Endothelial cell of umbilical vein (primary cell): Measurements from ENCODE around the gene KLC4. TPM values are rescaled to one million over a fixed set of nuclear protein-coding genes. Genes with fewer than 3 reads are reported as not detected.

Experiments used
- BruUV-seq: library from RNA; stranded (reverse); fragments of 400-500 nt; replicated peaks from 2 replicates; lab custom pipeline; 2021; lab: Mats Ljungman, UMichigan
- CTCF ChIA-PET: fragments of 300-600, 350-600 bp; sonication (Branson Sonifier 250); formaldehyde crosslinking; loops from one replicate; lab custom pipeline; 2021; ENCODE audit warnings: antibody characterized with exemption, inconsistent platforms; lab: Charles Lee
- POLR2A ChIA-PET: fragments of 300-600, 350-600 bp; sonication (Branson Sonifier 250); formaldehyde crosslinking; loops from one replicate; lab custom pipeline; 2021; ENCODE audit warnings: antibody characterized with exemption, inconsistent platforms; lab: Charles Lee
- DNase-seq: peaks from one replicate; pipeline ENCODE4 v3.0.0-alpha.2; 2011; ENCODE audit warnings: low read depth, low spot score
- FAIRE-seq: peaks from 2 replicates; lab custom pipeline; 2011; peaks lifted over from hg19 to GRCh38; lab: Jason Lieb, UNC
- H2AFZ ChIP-seq: 2 replicates; pipeline ENCODE4 v1.6.0; 2012; ENCODE audit warnings: low read depth, low read length, control low read depth, inconsistent platforms
- H3K27ac ChIP-seq: 2 replicates; pipeline ENCODE4 v1.5.1; 2011; ENCODE audit warnings: low read depth, mild to moderate bottlenecking, control low read depth, low read length, moderate library complexity; ENCODE audit not compliant: insufficient read depth
- H3K27me3 ChIP-seq, 2 experiments: 2 replicates each; pipeline versions ENCODE4 v1.6.0 to v1.6.1; 2011; ENCODE audit warnings: low read length in 2 of 2, mixed read lengths in 1 of 2; ENCODE audit not compliant: control insufficient read depth in 2 of 2, insufficient read depth in 2 of 2
- H3K36me3 ChIP-seq, 2 experiments: 2 replicates in 1 of 2; 3 replicates in 1 of 2; pipeline ENCODE4 v1.5.1; 2011; ENCODE audit warnings: low read length in 2 of 2, mild to moderate bottlenecking in 1 of 2, moderate library complexity in 1 of 2; ENCODE audit not compliant: control insufficient read depth in 2 of 2, insufficient read depth in 2 of 2; ENCODE audit errors: extremely low read depth in 1 of 2
- H3K4me1 ChIP-seq: 3 replicates; pipeline ENCODE4 v1.5.1; 2011; ENCODE audit warnings: mild to moderate bottlenecking, low read length; ENCODE audit not compliant: control insufficient read depth, insufficient read depth; ENCODE audit errors: extremely low read depth
- H3K4me2 ChIP-seq: 2 replicates; pipeline ENCODE4 v1.6.1; 2011; ENCODE audit warnings: low read length, control low read depth, mixed read lengths; ENCODE audit not compliant: insufficient read depth
- H3K4me3 ChIP-seq, 3 experiments: fragments of 200-600 bp in 1 of 3; sonication (generic), shearing (Covaris generic) in 1 of 3; replicated peaks in 1 of 3; 2 replicates each; pipeline ENCODE4 v1.5.1; 2011 to 2016; ENCODE audit warnings: control low read depth in 3 of 3, low read length in 3 of 3, mild to moderate bottlenecking in 2 of 3, inconsistent platforms in 1 of 3, low read depth in 1 of 3, moderate library complexity in 1 of 3; ENCODE audit not compliant: insufficient read depth in 1 of 3
- H3K79me2 ChIP-seq: 2 replicates; pipeline ENCODE4 v1.6.0; 2012; ENCODE audit warnings: low read length, inconsistent platforms; ENCODE audit not compliant: control insufficient read depth, insufficient read depth
- H3K9ac ChIP-seq: replicated peaks from 2 replicates; pipeline ENCODE3; 2011; ENCODE audit warnings: low read length, control low read depth; ENCODE audit not compliant: insufficient read depth; ENCODE audit errors: extremely low read depth
- H3K9me1 ChIP-seq: replicated peaks from 3 replicates; pipeline ENCODE4 v1.6.0; 2011; ENCODE audit warnings: mild to moderate bottlenecking, low read length; ENCODE audit not compliant: control insufficient read depth, insufficient read depth; ENCODE audit errors: extremely low read depth
- H3K9me3 ChIP-seq: replicated peaks from 2 replicates; pipeline ENCODE4 v1.5.1; 2012; ENCODE audit warnings: low read length, inconsistent platforms; ENCODE audit not compliant: control insufficient read depth, insufficient read depth
- H4K20me1 ChIP-seq: replicated peaks from 2 replicates; pipeline ENCODE3; 2011; ENCODE audit warnings: mild to moderate bottlenecking, low read length; ENCODE audit not compliant: control insufficient read depth, insufficient read depth; ENCODE audit errors: extremely low read depth
- EZH2 ChIP-seq: IDR thresholded peaks from 2 replicates; pipeline ENCODE4 v1.6.1; 2012; ENCODE audit warnings: borderline replicate concordance, low read depth, mild to moderate bottlenecking, moderate library complexity, low read length, inconsistent platforms; ENCODE audit not compliant: severe bottlenecking
- FOS ChIP-seq: IDR thresholded peaks from 2 replicates; pipeline ENCODE4 v1.6.1; 2011; ENCODE audit warnings: mild to moderate bottlenecking, low read length, moderate library complexity, borderline replicate concordance; ENCODE audit not compliant: insufficient read depth
- GATA2 ChIP-seq: IDR thresholded peaks from 2 replicates; pipeline ENCODE4 v1.7.0; 2011; ENCODE audit warnings: low read depth, mild to moderate bottlenecking, moderate library complexity, mixed read lengths, low read length; ENCODE audit not compliant: insufficient read length, insufficient read depth
- JUN ChIP-seq: IDR thresholded peaks from 2 replicates; pipeline ENCODE4 v1.6.1; 2011; ENCODE audit warnings: borderline replicate concordance, low read depth; ENCODE audit not compliant: insufficient read length, insufficient read depth
- MAX ChIP-seq: IDR thresholded peaks from 2 replicates; pipeline ENCODE4 v1.6.1; 2011; ENCODE audit not compliant: insufficient read depth, insufficient read length
- MYC ChIP-seq: IDR thresholded peaks from one replicate; pipeline ENCODE4 v1.6.1; 2011; ENCODE audit warnings: mild to moderate bottlenecking, low read depth, low read length
- POLR2AphosphoS5 ChIP-seq: IDR thresholded peaks from 2 replicates; pipeline ENCODE4 v1.6.1; 2012; ENCODE audit warnings: low read depth, mild to moderate bottlenecking, control low read depth, low read length, moderate library complexity; ENCODE audit not compliant: insufficient read depth
- dilution Hi-C: fragments of 300-500 bp; cut with MboI; formaldehyde crosslinking; loops from one replicate; pipeline ENCODE4 v1.15.0; 2019; ENCODE audit warnings: low sequenced_read_pairs; ENCODE audit not compliant: extremely low pct_ligation_motif_present
- intact Hi-C: fragments of 100-400 bp; cut with micrococcal nuclease; formaldehyde crosslinking; loops from one replicate; pipeline ENCODE4 v1.10.0; 2022
- polyA plus RNA-seq, 4 experiments: library from polyadenylated mRNA; depleted of rRNA in 3 of 4; stranded (reverse) in 3 of 4; unstranded in 1 of 4; fragments of >200 nt; gene quantifications; 2 replicates each; pipeline versions ENCODE4 v1.2.1 to v1.2.3, GENCODE V29; 2011 to 2012; ENCODE audit warnings: missing spikeins in 1 of 4
- total RNA-seq: library from RNA; stranded (reverse); gene quantifications from 2 replicates; pipeline ENCODE4 v1.2.3, GENCODE V29; 2021
- TF ChIP-seq, protein P1 (sequence below), 2 donors: IDR thresholded peaks; 1 replicate in 1 of 2; 2 replicates in 1 of 2; pipeline ENCODE4 v1.5.1; 2011; ENCODE audit warnings: low read length in 2 of 2, mild to moderate bottlenecking in 2 of 2, moderate library complexity in 2 of 2, control low read depth in 1 of 2, inconsistent platforms in 1 of 2, low read depth in 1 of 2; ENCODE audit not compliant: insufficient read depth in 1 of 2; ENCODE audit errors: extremely low read depth in 1 of 2

The KLC4 gene
- total and polyA plus RNA-seq, 2 donors (not counting 3 experiments of a cell fraction or from before 2014, with no cell fraction given) = 17.7 to 26.8 TPM

- Histone ChIP-seq H3K9me3 (no peaks in the 10 kb centered on the region), H4K20me1 (no peaks in the 10 kb centered on the region), H3K9me1 (no peaks in the 10 kb centered on the region), H3K79me2 (no peaks in the 10 kb centered on the region), H3K36me3 (no peaks in the 10 kb centered on the region), H3K27me3 (peaks cover 0 to 2% of the 10 kb centered on the region in 2 experiments), H3K4me3 (no peak overlapping the region), H3K9ac (no peak overlapping the region), H3K4me1 (peaks cover 7% of the 10 kb centered on the region), H2AFZ (no peak overlapping the region), H3K4me2 (no peak overlapping the region), H3K27ac (no peak overlapping the region)
- intact Hi-C loops (no loop called here), dilution Hi-C loops (no loop called here)
- FAIRE-seq (no peak), DNase-seq (no peak)
- no TSS peak for BruUV-seq
- ChIA-PET CTCF (interaction anchor here (0.9 to 2.1 kb wide), 2 partner anchors 36 to 55 kb away, joined by 3 to 6 read pairs; no protein-coding TSS in a partner anchor), POLR2A (no interaction called here)
- TF ChIP-seq EZH2 (no peak), MAX (no peak), FOS (no peak), POLR2AphosphoS5 (no peak), GATA2 (no peak), MYC (no peak), JUN (no peak)
- TF ChIP-seq, protein P1, sequence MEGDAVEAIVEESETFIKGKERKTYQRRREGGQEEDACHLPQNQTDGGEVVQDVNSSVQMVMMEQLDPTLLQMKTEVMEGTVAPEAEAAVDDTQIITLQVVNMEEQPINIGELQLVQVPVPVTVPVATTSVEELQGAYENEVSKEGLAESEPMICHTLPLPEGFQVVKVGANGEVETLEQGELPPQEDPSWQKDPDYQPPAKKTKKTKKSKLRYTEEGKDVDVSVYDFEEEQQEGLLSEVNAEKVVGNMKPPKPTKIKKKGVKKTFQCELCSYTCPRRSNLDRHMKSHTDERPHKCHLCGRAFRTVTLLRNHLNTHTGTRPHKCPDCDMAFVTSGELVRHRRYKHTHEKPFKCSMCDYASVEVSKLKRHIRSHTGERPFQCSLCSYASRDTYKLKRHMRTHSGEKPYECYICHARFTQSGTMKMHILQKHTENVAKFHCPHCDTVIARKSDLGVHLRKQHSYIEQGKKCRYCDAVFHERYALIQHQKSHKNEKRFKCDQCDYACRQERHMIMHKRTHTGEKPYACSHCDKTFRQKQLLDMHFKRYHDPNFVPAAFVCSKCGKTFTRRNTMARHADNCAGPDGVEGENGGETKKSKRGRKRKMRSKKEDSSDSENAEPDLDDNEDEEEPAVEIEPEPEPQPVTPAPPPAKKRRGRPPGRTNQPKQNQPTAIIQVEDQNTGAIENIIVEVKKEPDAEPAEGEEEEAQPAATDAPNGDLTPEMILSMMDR (IDR thresholded peaks at IDR 0.05; ENCODE audit: extremely low read depth in 1 of 2, insufficient read depth in 1 of 2, low read depth in 1 of 2, low read length in 2 of 2) = no peak
Measured at GRCh38 chr6:43088654-43089056, 29.2 kb downstream of the KLC4 start.
